Activated T-cell treated with anti-CD3 and anti-CD28 coated beads for 48 hours (primary cell): Measurements from ENCODE around the gene ATP11A.
"Not testable (repeated sequence)": the region's sequence is repeated elsewhere in the genome, so short reads cannot be mapped to it uniquely, and the experiment has no call there.

Source experiments
- DNase-seq: peaks from one replicate; pipeline ENCODE4 v3.0.0-alpha.2; 2020; ENCODE audit warnings: low read depth

ATP11A gene

GRCh38 chr13:112692586-112692985, 2.7 kb downstream of the ATP11A start:
- no peak for DNase-seq

- DNase-seq, result no peak
These were observed 4.1 kb downstream of the ATP11A start for GRCh38 chr13:112693831-112694497.

- no peak for DNase-seq
These were observed 5.3 kb downstream of the ATP11A start for GRCh38 chr13:112695121-112695520.

- DNase-seq, result no peak
These were observed 6.4 kb downstream of the ATP11A start for GRCh38 chr13:112696001-112696868.

- DNase-seq, result no peak
These were observed 7.1 kb downstream of the ATP11A start for GRCh38 chr13:112696869-112697465.

- DNase-seq, result no peak
These were observed 8.2 kb downstream of the ATP11A start for GRCh38 chr13:112697756-112698655.

- DNase-seq, result no peak
These were observed 9.6 kb downstream of the ATP11A start for GRCh38 chr13:112699322-112699918.

GRCh38 chr13:112700291-112701060, 10.6 kb downstream of the ATP11A start:
- no peak for DNase-seq

GRCh38 chr13:112702341-112702985, 12.6 kb downstream of the ATP11A start:
- no peak for DNase-seq

GRCh38 chr13:112702986-112703379, 13.1 kb downstream of the ATP11A start:
- DNase-seq, result no peak

GRCh38 chr13:112703449-112704284, 13.8 kb downstream of the ATP11A start:
- DNase-seq, result no peak

- no peak for DNase-seq
These were observed 14.7 kb downstream of the ATP11A start for GRCh38 chr13:112704308-112705145.

- no peak for DNase-seq
These were observed 15.4 kb downstream of the ATP11A start for GRCh38 chr13:112705286-112705685.

- DNase-seq, result no peak
These were observed 16.3 kb downstream of the ATP11A start for GRCh38 chr13:112706171-112706570.

GRCh38 chr13:112708560-112709240, 18.9 kb downstream of the ATP11A start:
- no peak for DNase-seq

- DNase-seq, result not testable (repeated sequence)
These were observed 19.5 kb downstream of the ATP11A start for GRCh38 chr13:112709316-112709715.
